ENCODE data around the gene ABCC3. TPM values are rescaled to one million over a fixed set of nuclear protein-coding genes. Genes with fewer than 3 reads are reported as not detected.

The ABCC3 gene
- total RNA-seq, 4 donors from 2014 or later = 19.6 to 93.7 (median 34.1) TPM

DNA sequence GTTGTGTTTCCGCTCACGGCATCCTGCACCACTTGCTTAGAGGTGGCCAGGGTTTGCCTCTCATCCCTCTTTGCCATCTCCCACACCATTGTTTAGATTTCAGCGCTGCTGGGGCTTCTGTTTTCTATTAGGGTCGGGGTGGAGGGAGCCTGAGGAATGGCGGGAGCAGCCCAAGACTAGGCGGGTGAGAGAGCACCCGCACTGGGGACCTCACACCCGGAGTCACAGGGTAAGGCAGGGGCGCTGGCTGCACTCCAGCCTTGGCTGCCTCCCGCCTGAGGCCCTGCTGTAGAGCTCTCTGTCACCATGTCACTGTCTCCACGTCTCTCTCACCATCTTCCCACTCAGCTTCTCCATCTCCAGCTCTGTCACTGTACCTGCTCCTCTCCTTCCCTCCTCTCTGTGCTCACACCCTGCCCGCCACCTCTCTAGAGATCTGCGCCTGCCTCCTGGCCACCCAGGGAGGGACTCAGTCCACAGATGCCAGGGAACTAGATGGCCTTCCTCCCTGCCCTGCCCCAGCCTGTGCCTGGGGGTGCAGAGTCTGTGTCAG, 32.8 kb upstream of the ABCC3 start:
- H3K9me3 ChIP-seq = no peaks in the 10 kb centered on the region
- peaks cover 0 to 49% (median 0%) of the 10 kb centered on the region in 4 donors for H3K27me3 ChIP-seq
- DNase-seq = no peak
- H3K4me3 ChIP-seq = no peak overlapping the region
- H3K4me1 ChIP-seq = peaks cover 0 to 20% (median 12%) of the 10 kb centered on the region in 3 donors
- intact Hi-C loops (cut with DNase I) = no loop called here
- TF ChIP-seq POLR2A (IDR thresholded peaks at IDR 0.05) (no peak), CTCF (IDR thresholded peaks at IDR 0.05) (no peak)
- H3K36me3 ChIP-seq = no peaks in the 10 kb centered on the region
- WGBS, 2 donors = 56 to 68% methylated on average over 9 to 10 of the region's 13 CpGs
- H3K27ac ChIP-seq = no peak overlapping the region

GRCh38 chr17:50602836-50603235, 31.8 kb upstream of the ABCC3 start:
- Histone ChIP-seq H3K27me3 (peaks cover 0 to 52% (median 0%) of the 10 kb centered on the region in 4 donors), H3K9me3 (no peaks in the 10 kb centered on the region), H3K4me1 (peaks cover 0 to 20% (median 12%) of the 10 kb centered on the region in 3 donors), H3K36me3 (no peaks in the 10 kb centered on the region), H3K27ac (no peak overlapping the region), H3K4me3 (no peak overlapping the region)
- DNase-seq = no peak
- intact Hi-C loops (cut with DNase I) = no loop called here
- 89% methylated on average over 10 of the region's 18 CpGs; no CpG with 5 or more reads in 1 of the 2 donors for WGBS, 2 donors
- TF ChIP-seq CTCF (IDR thresholded peaks at IDR 0.05) = no peak
- TF ChIP-seq POLR2A (IDR thresholded peaks at IDR 0.05) = no peak

GRCh38 chr17:50603340-50603739, 31.3 kb upstream of the ABCC3 start:
- intact Hi-C loops (cut with DNase I) = no loop called here
- no peak for DNase-seq
- peaks cover 0 to 20% (median 12%) of the 10 kb centered on the region in 3 donors for H3K4me1 ChIP-seq

GRCh38 chr17:50604513-50604912, 30.2 kb upstream of the ABCC3 start:
- TF ChIP-seq POLR2A (IDR thresholded peaks at IDR 0.05) (no peak), CTCF (IDR thresholded peaks at IDR 0.05) (no peak)
- peaks cover 0 to 23% (median 12%) of the 10 kb centered on the region in 3 donors for H3K4me1 ChIP-seq
- 6 to 17% methylated on average over 1 to 8 of the region's 13 CpGs for WGBS, 2 donors
- H3K4me3 ChIP-seq = peak overlapping the region in 1 of 4 donors; percentile 30
- H3K36me3 ChIP-seq = no peaks in the 10 kb centered on the region
- no peak overlapping the region for H3K27ac ChIP-seq
- no peaks in the 10 kb centered on the region for H3K9me3 ChIP-seq
- no peak for DNase-seq
- peaks cover 0 to 69% (median 0%) of the 10 kb centered on the region in 4 donors for H3K27me3 ChIP-seq
- intact Hi-C loops (cut with DNase I) = no loop called here

More at GRCh38 chr17:50603340-50603739, 31.3 kb upstream of the ABCC3 start:
- Histone ChIP-seq H3K27ac (no peak overlapping the region), H3K9me3 (no peaks in the 10 kb centered on the region), H3K36me3 (no peaks in the 10 kb centered on the region), H3K4me3 (no peak overlapping the region), H3K27me3 (peaks cover 0 to 57% (median 0%) of the 10 kb centered on the region in 4 donors)
- TF ChIP-seq CTCF (IDR thresholded peaks at IDR 0.05) (no peak), POLR2A (IDR thresholded peaks at IDR 0.05) (no peak)
- 59 to 65% methylated on average over 7 to 9 of the region's 9 CpGs for WGBS, 2 donors

- Histone ChIP-seq H3K9me3 (no peaks in the 10 kb centered on the region), H3K36me3 (no peaks in the 10 kb centered on the region), H3K27me3 (peaks cover 0 to 78% (median 0%) of the 10 kb centered on the region in 4 donors), H3K27ac (no peak overlapping the region), H3K4me1 (peaks cover 0 to 28% (median 12%) of the 10 kb centered on the region in 3 donors), H3K4me3 (no peak overlapping the region)
- DNase-seq = no peak
- intact Hi-C loops (cut with DNase I) = no loop called here
- TF ChIP-seq POLR2A (IDR thresholded peaks at IDR 0.05) (no peak), CTCF (IDR thresholded peaks at IDR 0.05) (no peak)
- whole genome bisulfite sequencing, 2 donors = 39 to 51% methylated on average over 6 to 9 of the region's 10 CpGs
Observed at GRCh38 chr17:50605429-50605828, 29.3 kb upstream of the ABCC3 start.
